LHCN-M2 (cell line): ENCODE results near the gene NDE1. TPM values are rescaled to one million over a fixed set of nuclear protein-coding genes. Genes with fewer than 3 reads are reported as not detected.
"Not testable (repeated sequence)": the region's sequence is repeated elsewhere in the genome, so short reads cannot be mapped to it uniquely, and the experiment has no call there.

Experiments used
- DNase-seq: peaks from one replicate; pipeline ENCODE4 v3.0.0-alpha.2; 2012; ENCODE audit warnings: low read depth
- total RNA-seq: library from RNA; depleted of rRNA; stranded (reverse); fragments of >200 nt; gene quantifications from 2 replicates; pipeline ENCODE4 v1.2.3, GENCODE V29; 2014

The NDE1 gene
- total RNA-seq, 1 experiment from 2014 or later, result 51.2 TPM

- peak; percentile 45 for DNase-seq
These were observed 690 bp downstream of the NDE1 start for GRCh38 chr16:15650698-15651171.

DNA sequence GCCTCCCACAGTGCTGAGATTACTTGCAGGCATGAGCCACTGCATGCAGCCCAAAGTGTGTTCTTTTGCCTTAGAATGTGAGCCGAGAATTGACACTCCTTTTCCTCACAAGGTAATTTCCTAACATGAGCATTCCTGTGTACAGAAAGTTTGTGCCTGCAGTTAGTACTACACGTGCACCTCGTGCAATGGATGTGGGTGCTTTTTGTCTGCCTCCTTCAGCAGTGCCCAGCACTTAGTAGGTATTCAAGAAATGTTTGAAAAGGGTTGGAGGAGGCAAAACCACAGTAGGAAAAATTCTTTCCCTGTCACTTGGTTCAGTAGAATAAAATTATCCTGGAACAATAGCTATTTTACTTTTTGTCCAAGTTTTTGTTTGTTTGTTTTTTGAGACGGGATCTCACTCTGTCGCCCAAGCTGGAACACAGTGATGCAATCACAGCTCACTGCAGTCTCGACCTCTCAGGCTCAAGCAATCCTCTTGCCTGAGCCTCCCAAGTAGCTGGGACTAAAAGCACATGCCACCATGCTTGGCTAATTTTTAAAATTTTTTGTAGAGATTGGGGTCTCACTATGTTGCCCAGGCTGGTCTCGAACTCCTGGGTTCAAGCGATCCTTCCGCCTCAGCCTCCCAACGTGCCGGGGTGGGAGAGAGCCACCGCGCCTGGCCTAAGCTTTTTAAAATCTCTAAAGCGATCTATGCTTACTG lies 2.4 kb downstream of the NDE1 start:
- DNase-seq, result no peak

- peak; percentile 33 for DNase-seq
These were observed 3.2 kb downstream of the NDE1 start for GRCh38 chr16:15653227-15653626.

- no peak for DNase-seq
These were observed 4.5 kb downstream of the NDE1 start for GRCh38 chr16:15654591-15654990.

DNA sequence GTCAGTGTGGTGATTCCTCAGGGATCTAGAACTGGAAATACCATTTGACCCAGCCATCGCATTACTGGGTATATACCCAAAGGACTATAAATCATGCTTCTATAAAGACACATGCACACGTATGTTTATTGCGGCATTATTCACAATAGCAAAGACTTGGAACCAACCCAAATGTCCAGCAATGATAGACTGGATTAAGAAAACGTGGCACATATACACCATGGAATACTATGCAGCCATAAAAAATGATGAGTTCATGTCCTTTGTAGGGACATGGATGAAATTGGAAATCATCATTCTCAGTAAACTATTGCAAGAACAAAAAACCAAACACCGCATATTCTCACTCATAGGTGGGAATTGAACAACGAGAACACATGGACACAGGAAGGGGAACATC lies 5.5 kb downstream of the NDE1 start:
- DNase-seq, result not testable (repeated sequence)

- no peak for DNase-seq
These were observed 8.1 kb downstream of the NDE1 start for GRCh38 chr16:15658149-15658548.

DNA sequence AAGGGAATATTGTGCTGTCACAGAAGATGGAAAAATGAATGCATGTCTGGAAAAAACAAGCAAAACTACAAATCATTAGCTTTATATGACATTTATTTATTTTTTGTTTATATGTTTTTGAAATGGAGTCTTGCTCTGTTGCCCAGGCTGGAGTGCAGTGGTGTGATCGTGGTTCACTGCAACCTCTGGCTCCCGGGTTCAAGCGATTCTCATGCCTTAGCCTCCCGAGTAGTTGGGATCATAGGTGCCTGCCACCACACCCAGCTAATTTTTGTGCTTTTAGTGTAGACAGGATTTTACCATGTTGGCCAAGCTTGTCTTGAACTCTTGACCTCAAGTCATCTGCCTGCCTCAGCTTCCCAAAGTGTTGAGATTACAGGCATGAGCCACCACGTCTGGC lies 8.5 kb downstream of the NDE1 start:
- no peak for DNase-seq

DNA sequence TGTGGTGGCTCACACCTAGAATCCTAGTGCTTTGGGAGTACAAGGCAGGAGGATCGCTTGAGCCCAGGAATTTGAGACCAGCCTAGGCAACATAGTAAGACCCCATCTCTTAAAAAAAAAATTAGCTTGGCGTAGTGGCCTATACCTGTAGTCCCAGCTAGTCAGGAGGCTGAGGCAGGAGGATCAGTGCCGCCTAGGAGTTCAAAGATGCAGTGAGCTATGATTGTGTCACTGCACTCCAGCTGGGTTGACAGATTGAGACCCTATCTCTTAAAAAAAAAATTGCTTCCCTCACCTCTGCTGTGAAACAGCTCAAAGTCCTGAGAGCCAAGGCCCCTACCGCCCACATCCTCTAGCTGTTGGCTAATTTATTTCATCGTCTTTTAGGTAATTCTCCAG lies 10.2 kb downstream of the NDE1 start:
- no peak for DNase-seq

GRCh38 chr16:15665107-15665506 lies 15.1 kb downstream of the NDE1 start:
- DNase-seq, result no peak

DNA sequence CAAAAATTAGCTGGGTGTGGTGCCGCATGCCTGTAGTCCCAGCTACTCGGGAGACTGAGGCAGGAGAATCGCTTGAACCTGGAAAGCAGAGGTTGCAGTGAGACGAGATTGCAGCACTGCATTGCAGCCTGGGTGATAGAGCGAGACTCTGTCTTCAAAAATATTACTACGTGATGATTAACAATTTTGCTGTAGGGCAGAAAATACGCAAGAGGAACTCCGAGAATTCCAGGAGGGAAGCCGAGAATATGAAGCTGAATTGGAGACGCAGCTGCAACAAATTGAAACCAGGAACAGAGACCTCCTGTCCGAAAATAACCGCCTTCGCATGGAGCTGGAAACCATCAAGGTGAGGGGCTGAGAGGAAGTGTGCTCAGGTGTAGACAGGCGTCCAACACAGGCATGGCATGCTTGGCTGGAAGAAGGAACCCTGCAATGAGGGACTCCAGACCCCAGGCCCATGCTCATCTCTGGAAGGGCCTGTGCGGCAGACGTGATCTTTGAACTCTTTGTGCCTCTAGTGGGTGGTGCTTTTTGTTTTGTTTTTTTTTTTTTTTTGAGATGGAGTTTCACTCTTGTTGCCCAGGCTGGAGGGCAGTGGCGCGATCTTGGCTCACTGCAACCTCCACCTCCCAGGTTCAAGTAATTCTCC lies 17.2 kb downstream of the NDE1 start:
- DNase-seq, result no peak

DNA sequence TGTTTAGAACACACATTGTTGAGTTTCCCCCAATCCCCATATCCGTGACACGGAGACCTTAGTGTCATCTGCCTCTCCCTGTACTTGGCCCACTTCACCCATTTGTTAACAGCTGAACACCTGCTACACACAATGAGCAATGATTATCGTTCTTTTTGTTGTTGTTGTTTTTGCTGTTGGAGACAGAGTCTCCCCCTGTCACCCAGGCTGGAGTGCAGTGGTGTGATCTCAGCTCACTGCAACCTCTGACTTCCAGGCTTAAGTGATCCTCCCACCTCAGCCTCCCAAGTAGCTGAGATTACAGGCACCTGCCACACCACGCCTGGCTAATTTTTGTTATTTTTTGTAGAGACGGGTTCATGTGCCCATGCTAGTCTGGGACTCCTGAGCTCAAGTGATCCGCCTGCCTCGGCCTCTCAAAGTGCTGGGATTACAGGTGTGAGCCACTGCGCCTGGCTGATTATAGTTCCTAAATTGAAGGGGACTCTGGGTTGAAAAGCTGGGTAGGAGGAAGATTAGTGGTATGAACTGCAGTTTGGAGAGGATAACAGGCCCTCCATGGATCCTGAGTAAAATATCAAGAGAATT lies 21.6 kb downstream of the NDE1 start:
- peak; percentile 16 for DNase-seq

DNA sequence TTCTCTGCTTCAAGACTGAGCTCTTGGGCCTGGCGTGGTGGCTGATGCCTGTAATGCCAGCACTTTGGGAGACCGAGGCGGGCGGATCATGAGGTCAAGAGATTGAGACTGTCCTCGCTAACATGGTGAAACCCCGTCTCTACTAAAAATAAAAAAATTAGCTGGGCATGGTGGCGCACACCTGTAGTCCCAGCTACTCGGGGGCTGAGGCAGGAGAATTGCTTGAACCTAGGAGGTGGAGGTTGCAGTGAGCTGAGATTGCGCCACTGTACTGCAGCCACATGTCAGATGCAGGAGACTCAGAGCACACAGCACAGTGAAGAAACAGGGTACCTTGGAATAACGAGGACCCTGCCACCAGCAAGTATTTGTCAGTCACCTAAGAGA lies 22.1 kb downstream of the NDE1 start:
- DNase-seq, result not testable (repeated sequence)

DNA sequence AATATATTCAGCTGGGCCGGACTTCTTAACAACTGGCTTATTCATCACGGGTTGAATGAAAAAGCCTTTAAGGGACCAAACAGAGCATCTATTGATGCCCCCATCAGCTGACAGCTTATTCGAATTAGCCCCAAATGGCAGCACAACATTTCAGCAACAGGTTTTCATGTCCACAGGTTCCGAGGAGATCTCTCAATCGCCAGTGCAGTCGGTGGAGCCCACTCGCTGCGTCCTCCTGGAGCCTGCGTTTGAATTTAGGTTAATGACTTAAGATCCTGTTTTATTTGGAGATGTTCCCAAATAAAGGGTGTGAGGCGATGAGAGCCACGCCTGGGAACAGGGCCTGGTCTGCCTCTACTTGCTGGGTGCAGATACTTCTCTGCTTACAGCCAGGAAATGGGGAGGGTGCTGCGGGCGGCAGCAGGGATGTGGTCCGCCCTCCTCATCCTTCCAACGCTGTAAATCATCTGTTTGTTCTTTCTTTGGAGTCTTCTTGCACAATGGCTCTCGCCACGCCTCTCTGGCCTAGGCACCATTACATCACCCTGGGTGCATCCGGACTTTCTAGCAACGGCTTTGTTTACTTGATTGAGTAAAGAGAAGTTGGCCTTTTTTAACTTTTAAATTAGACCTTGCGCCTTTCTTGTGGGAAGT lies 22.6 kb downstream of the NDE1 start:
- DNase-seq, result peak; percentile 95

DNA sequence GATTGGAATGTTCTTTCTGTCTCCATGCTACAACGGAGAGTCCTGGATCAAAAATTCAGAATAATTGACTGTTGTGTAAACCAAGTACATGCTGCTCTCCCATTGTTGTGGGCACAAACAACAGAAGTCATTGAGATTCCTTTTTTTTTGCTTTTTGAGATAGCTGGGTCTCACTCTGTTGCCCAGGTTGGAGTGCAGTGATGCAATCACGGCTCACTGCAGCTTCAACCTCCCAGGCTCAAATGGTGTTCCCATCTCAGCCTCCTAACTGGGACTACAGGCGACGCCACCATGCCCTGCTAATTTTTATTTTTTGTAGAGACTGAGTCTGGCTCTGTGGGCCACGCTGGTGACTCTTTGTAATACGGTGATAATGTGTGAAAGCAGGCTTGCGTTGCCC lies 24.5 kb downstream of the NDE1 start:
- DNase-seq, result no peak

- no peak for DNase-seq
These were observed 26.5 kb downstream of the NDE1 start for GRCh38 chr16:15676506-15676905.

DNA sequence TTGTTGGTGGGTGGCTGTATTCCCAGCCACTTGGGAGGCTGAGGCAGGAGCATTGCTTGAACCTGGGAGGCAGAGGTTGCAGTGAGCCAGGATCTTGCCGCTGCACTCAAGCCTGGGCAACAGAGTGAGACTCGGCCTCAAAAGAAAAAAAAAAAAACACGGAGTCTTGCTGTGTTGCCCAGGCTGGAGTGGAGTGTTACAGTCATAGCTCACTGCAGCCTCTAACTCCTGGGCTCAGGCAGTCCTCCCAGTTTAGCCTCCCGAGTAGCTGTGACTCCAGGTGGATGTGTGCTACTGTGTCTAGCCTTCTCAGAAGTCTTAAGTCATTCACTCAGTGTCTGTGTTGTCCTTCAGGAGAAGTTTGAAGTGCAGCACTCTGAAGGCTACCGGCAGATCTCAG lies 27.4 kb downstream of the NDE1 start:
- no peak for DNase-seq

- DNase-seq, result peak; percentile 83
These were observed 32.1 kb downstream of the NDE1 start for GRCh38 chr16:15682105-15682570.

- peak; percentile 56 for DNase-seq
These were observed 36.2 kb downstream of the NDE1 start for GRCh38 chr16:15686287-15686686.

GRCh38 chr16:15689290-15689689 lies 39.2 kb downstream of the NDE1 start:
- no peak for DNase-seq

DNA sequence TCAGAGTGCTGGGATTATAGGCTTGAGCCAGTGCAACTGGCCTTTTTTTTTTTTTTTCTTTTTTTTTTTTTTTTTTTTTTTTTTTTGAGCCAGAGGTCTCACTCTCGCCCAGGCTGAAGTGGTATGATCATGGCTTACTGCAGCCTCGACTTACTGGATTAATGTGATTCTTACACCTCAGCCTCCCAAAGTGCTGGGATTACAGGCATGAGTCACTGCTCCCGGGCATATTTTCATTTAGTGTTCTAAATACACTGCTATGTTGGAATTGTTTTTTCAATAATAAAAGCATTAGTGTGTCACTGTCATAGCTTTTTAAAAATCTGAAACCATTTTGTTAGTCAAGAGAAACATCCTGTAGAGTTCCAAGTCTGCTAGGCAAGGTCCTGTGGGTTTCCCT lies 40.3 kb downstream of the NDE1 start:
- peak; percentile 63 for DNase-seq

DNA sequence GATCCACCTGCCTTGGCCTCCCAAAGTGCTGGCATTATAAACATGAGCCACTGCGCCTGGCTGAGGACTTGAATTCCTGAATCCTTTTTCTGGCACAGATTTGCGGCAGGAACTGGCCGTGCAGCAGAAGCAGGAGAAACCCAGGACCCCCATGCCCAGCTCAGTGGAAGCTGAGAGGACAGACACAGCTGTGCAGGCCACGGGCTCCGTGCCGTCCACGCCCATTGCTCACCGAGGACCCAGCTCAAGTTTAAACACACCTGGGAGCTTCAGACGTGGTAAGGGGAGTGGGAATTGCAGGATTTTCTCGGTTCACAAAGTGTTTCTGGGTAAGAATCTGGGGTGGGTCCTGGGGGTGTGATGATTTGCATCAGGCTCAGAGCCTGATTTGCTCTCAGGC lies 41.0 kb downstream of the NDE1 start:
- DNase-seq, result no peak

DNA sequence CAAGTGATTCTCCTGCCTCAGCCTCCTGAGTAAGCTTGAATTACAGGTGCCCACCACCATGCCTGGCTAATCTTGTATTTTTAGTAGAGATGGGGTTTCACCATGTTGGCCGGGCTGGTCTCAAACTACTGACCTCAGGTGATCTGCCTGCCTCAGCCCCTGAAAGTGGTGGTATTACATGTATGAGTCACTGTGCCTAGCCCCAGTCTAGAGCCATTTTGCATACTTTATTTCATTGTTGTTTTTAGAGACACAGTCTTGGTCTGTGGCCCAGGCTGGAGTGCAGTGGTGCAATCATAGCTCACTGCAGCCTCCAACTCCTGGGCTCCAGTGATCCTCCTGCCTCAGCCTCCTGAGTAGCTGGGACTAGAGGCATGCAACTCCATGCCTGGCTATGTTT lies 42.5 kb downstream of the NDE1 start:
- DNase-seq, result not testable (repeated sequence)
